K562 (cell line): ENCODE data around the gene ZNF668. TPM values are rescaled to one million over a fixed set of nuclear protein-coding genes. Genes with fewer than 3 reads are reported as not detected.

Experiments used
- ATAC-seq: fragments of 200-7000 bp; cut with Tn5 transposase; 3 replicates; pipeline ENCODE4 v1.9.1; 2020; ENCODE audit warnings: moderate library complexity
- BruUV-seq: library from RNA; stranded (reverse); fragments of 400-500 nt; replicated peaks from 2 replicates; lab custom pipeline; 2021; lab: Mats Ljungman, UMichigan
- CTCF ChIA-PET: fragments of 300-600 bp; formaldehyde crosslinking; extraction: SDS; loops from one replicate; lab custom pipeline; 2021; ENCODE audit warnings: low intra/inter-chr PET ratio; lab: Yijun Ruan, JAX
- POLR2A ChIA-PET: fragments of 300-600, 350-650 bp; sonication (Branson Sonifier 250); formaldehyde crosslinking; extraction: SDS; loops from one replicate; lab custom pipeline; 2021; ENCODE audit warnings: antibody characterized with exemption, inconsistent platforms; lab: Yijun Ruan, JAX
- DNase-seq, 4 experiments: peaks; one replicate each; pipeline versions ENCODE4 v3.0.0 to v3.0.0-alpha.2; 2011 to 2018; ENCODE audit warnings: low spot score in 3 of 4, mixed read lengths in 3 of 4; ENCODE audit errors: extremely low read depth in 1 of 4
- FAIRE-seq: peaks from 2 replicates; lab custom pipeline; 2011; peaks lifted over from hg19 to GRCh38; lab: Jason Lieb, UNC
- H2AFZ ChIP-seq: 2 replicates; pipeline ENCODE4 v1.6.0; 2011; ENCODE audit warnings: low read depth, low read length, control low read depth, inconsistent platforms
- H3K27ac ChIP-seq: fragments of 200-600 bp; 3 replicates; pipeline ENCODE4 v1.8.0; 2011; ENCODE audit warnings: low read depth, mild to moderate bottlenecking, control low read depth, inconsistent platforms, low read length, moderate library complexity, mixed read lengths; ENCODE audit errors: extremely low read depth
- H3K27me3 ChIP-seq, 2 experiments: fragments of 300-600 bp in 1 of 2; 2 replicates in 1 of 2; 3 replicates in 1 of 2; pipeline versions ENCODE4 v1.6.0 to v1.8.0; 2011; ENCODE audit warnings: inconsistent platforms in 2 of 2, low read length in 2 of 2, mild to moderate bottlenecking in 1 of 2, mixed read lengths in 1 of 2, moderate library complexity in 1 of 2; ENCODE audit not compliant: control insufficient read depth in 2 of 2, insufficient read depth in 2 of 2
- H3K36me3 ChIP-seq: fragments of 300-600 bp; 3 replicates; pipeline ENCODE4 v1.8.0; 2011; ENCODE audit warnings: mild to moderate bottlenecking, low read length, inconsistent platforms; ENCODE audit not compliant: control insufficient read depth, insufficient read depth
- H3K4me1 ChIP-seq, 2 experiments: fragments of 200-600 bp in 1 of 2; replicated peaks in 1 of 2; 2 replicates in 1 of 2; 3 replicates in 1 of 2; pipeline versions ENCODE4 v1.5.1 to v1.8.0; 2011; ENCODE audit warnings: inconsistent platforms in 2 of 2, low read length in 2 of 2, mild to moderate bottlenecking in 1 of 2, mixed read lengths in 1 of 2, moderate library complexity in 1 of 2; ENCODE audit not compliant: control insufficient read depth in 2 of 2, insufficient read depth in 2 of 2
- H3K4me2 ChIP-seq: 2 replicates; pipeline ENCODE4 v1.6.1; 2011; ENCODE audit warnings: low read length, control low read depth, inconsistent platforms, mixed read lengths; ENCODE audit not compliant: insufficient read depth
- H3K4me3 ChIP-seq: fragments of 200-600 bp; sonication (generic), shearing (Covaris generic); 2 replicates; pipeline ENCODE4 v1.5.1; 2016; ENCODE audit warnings: control low read depth, inconsistent platforms
- H3K79me2 ChIP-seq: fragments of 200-600 bp; 3 replicates; pipeline ENCODE4 v1.8.0; 2011; ENCODE audit warnings: low read length, inconsistent platforms; ENCODE audit not compliant: control insufficient read depth, insufficient read depth
- H3K9ac ChIP-seq, 2 experiments: 2 replicates each; pipeline versions ENCODE4 v1.6.0 to v1.6.1; 2011; ENCODE audit warnings: low read depth in 2 of 2, low read length in 2 of 2, control low read depth in 1 of 2, inconsistent platforms in 1 of 2, mild to moderate bottlenecking in 1 of 2, mixed read lengths in 1 of 2; ENCODE audit not compliant: insufficient read depth in 1 of 2
- H3K9me1 ChIP-seq: one replicate; pipeline ENCODE4 v1.6.0; 2011; ENCODE audit warnings: inconsistent platforms, mild to moderate bottlenecking, low read length, moderate library complexity; ENCODE audit not compliant: control insufficient read depth, insufficient read depth
- H3K9me3 ChIP-seq: replicated peaks from 2 replicates; pipeline ENCODE4 v1.5.1; 2011; ENCODE audit warnings: low read depth, low read length, inconsistent platforms; ENCODE audit not compliant: control insufficient read depth, insufficient read depth
- H4K20me1 ChIP-seq: replicated peaks from 2 replicates; pipeline ENCODE4 v1.6.1; 2011; ENCODE audit warnings: low read length, inconsistent platforms, mixed read lengths; ENCODE audit not compliant: control insufficient read depth, insufficient read depth
- KLF6 ChIP-seq: fragments of 250-450 bp; sonication (Bioruptor Pico); IDR thresholded peaks from 2 replicates; pipeline ENCODE4 v1.4.0; 2020; ENCODE audit warnings: mild to moderate bottlenecking, moderate library complexity, borderline replicate concordance
- POLR2G ChIP-seq: fragments of 200-400 bp; formaldehyde crosslinking; IDR thresholded peaks from 2 replicates; pipeline ENCODE4 v1.6.1; 2017; ENCODE audit warnings: low read depth, mild to moderate bottlenecking, antibody characterized with exemption, low read length, moderate library complexity
- RBFOX2 ChIP-seq: fragments of 200-400 bp; formaldehyde crosslinking; IDR thresholded peaks from 2 replicates; pipeline ENCODE4 v1.6.1; 2017; ENCODE audit warnings: low read depth, mild to moderate bottlenecking, low read length, moderate library complexity
- RCOR1 ChIP-seq, 2 experiments: IDR thresholded peaks; 2 replicates each; pipeline ENCODE4 v1.6.1; 2012; ENCODE audit warnings: low read depth in 2 of 2, low read length in 2 of 2, borderline replicate concordance in 1 of 2, improper control_type of control experiment in 1 of 2
- ZZZ3 ChIP-seq: fragments of 450-650 bp; IDR thresholded peaks from 2 replicates; pipeline ENCODE4 v1.6.1; 2016; ENCODE audit warnings: antibody characterized with exemption, mild to moderate bottlenecking, moderate library complexity
- WGBS: fragments of 100-300 bp; shearing (Covaris generic); methylation state at CpG from one replicate; pipeline ENCODE4 v1.1.6; 2016; ENCODE audit warnings: low coverage, mixed read lengths; ENCODE audit not compliant: insufficient coverage; ENCODE audit errors: missing lambda C conversion rate; 5-methylcytosine and 5-hydroxymethylcytosine counted together
- in situ Hi-C: fragments of 300-500 bp; cut with MboI; formaldehyde crosslinking; loops from 4 replicates; pipeline ENCODE4 v1.15.0; 2018; ENCODE audit warnings: inconsistent platforms, mixed read lengths
- intact Hi-C: fragments of 100-400 bp; cut with micrococcal nuclease; formaldehyde crosslinking; loops from 2 replicates; pipeline ENCODE4 v1.14.2; 2022
- polyA plus RNA-seq, 8 experiments: library from polyadenylated mRNA; depleted of rRNA in 4 of 8; stranded (reverse) in 5 of 8; unstranded in 3 of 8; fragments of >200 nt; fragmentation: Nextera tagmentation in 2 of 8; fragmentation: Illumina TruSeq in 1 of 8; extraction: Ambion mirVana in 2 of 8; extraction: Trizol in 1 of 8; gene quantifications; 2 replicates each; pipeline versions ENCODE4 v1.2.1 to v1.2.3, GENCODE V29; 2011 to 2014; ENCODE audit warnings: inconsistent platforms in 1 of 8, missing spikeins in 1 of 8
- total RNA-seq, 7 experiments: library from RNA; depleted of rRNA in 6 of 7; stranded (reverse); fragments of >200 nt in 6 of 7; fragmentation: Illumina TruSeq in 2 of 7; extraction: Trizol in 2 of 7; gene quantifications; 2 replicates each; pipeline versions ENCODE4 v1.2.1 to v1.2.3, GENCODE V29; 2011 to 2021; ENCODE audit warnings: low replicate concordance in 1 of 7
- TF ChIP-seq, protein P1 (sequence below): fragments of 250-450 bp; sonication (Bioruptor Pico); IDR thresholded peaks from 2 replicates; pipeline ENCODE4 v1.5.0; 2020; ENCODE audit warnings: mild to moderate bottlenecking, borderline replicate concordance

ZNF668 gene
- total and polyA plus RNA-seq, 9 of the 15 experiments (the other 6 are each of a cell fraction or from before 2014, with no cell fraction given): 0.04 to 15.3 (median 3.8) TPM; not detected in 1

DNA sequence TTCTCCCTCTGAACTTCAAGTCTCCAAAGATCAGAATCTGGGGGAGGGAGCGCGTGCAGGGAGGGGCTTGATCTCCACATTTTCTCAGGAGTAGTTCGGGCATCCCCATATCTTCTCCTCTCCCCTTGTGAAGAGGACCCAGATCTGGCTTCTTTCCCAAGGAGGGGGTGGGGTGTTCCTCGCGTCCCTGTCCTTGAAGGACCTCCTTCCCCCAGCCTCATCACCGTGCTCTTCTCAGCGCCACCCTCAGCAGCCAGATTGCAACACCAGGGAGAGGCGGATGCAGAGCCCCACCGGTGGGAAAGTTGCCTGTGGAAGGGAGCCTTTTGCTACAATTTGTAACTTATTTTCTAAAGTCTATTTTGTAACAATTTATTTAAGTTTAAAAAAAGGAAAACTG lies 9.0 kb upstream of the ZNF668 start (continued):
- no peak for TF ChIP-seq ZZZ3

DNA sequence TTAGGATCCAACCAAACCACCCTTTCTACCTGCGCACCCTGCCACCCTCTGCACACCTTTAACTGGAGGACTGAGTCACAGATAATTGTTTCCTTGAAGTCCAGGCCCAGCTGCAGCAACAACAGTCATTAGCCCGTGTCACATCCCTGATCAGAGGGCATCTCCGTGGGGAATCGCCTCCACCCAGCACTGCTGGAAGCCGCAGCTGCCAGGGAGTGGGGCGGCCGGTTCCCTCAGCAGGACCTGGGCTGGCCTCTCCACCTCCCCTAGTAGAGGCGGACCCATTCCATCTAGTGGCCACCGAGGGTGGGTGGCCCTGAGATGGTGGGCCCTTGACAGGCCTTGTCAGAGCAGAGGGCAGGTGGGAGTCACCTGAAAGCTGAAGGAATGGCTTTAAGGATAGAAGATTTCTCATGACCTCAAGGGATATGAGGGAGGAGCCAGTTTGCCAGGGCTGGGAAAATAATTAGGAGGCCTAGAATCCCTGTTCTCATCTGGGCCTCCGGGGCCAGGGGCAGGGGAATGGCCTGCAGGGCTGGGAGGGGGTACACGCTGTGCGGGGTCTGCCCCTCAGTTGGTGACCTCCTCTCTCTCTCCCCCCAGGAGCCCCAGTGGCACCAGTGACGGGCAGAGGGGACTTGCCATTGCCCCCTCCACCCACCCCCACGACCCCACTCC lies 8.5 kb upstream of the ZNF668 start:
- peak; percentile 58; the same call in 1 of the 2 replicates for TF ChIP-seq RBFOX2
- TF ChIP-seq RCOR1 (IDR thresholded peaks at IDR 0.05; ENCODE audit: borderline replicate concordance in 1 of 2, low read depth in 2 of 2, low read length in 2 of 2): no peak
- TF ChIP-seq KLF6: no peak
- TF ChIP-seq, protein P1, sequence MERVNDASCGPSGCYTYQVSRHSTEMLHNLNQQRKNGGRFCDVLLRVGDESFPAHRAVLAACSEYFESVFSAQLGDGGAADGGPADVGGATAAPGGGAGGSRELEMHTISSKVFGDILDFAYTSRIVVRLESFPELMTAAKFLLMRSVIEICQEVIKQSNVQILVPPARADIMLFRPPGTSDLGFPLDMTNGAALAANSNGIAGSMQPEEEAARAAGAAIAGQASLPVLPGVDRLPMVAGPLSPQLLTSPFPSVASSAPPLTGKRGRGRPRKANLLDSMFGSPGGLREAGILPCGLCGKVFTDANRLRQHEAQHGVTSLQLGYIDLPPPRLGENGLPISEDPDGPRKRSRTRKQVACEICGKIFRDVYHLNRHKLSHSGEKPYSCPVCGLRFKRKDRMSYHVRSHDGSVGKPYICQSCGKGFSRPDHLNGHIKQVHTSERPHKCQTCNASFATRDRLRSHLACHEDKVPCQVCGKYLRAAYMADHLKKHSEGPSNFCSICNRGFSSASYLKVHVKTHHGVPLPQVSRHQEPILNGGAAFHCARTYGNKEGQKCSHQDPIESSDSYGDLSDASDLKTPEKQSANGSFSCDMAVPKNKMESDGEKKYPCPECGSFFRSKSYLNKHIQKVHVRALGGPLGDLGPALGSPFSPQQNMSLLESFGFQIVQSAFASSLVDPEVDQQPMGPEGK (CRISPR knock-in tag): no peak
- TF ChIP-seq POLR2G: peak; percentile 53
- ATAC-seq (peak; percentile 18; the same call in 1 of the 3 replicates), FAIRE-seq (no peak), DNase-seq (no peak)
- Histone ChIP-seq H3K9me3 (no peaks in the 10 kb centered on the region), H3K36me3 (peaks cover 72% of the 10 kb centered on the region), H3K4me3 (no peak overlapping the region), H3K27me3 (no peaks in the 10 kb centered on the region), H2AFZ (no peak overlapping the region), H3K79me2 (peaks cover 9% of the 10 kb centered on the region; the same call in 2 of the 3 replicates), H3K9ac (peak overlapping the region in 1 of 2 experiments; percentile 37; a peak in 2 of 4 replicates), H3K9me1 (no peaks in the 10 kb centered on the region), H3K4me1 (peaks cover 0 to 82% of the 10 kb centered on the region in 2 experiments; a peak in 3 of 5 replicates), H3K27ac (no peak overlapping the region), H4K20me1 (0 out of 2 replicates have a peak, but pooled peaks cover 5% of the 10 kb centered on the region), H3K4me2 (no peak overlapping the region)
- ChIA-PET POLR2A (interaction anchor here (0.8 to 1.0 kb wide), 2 partner anchors 9 to 18 kb away, joined by 3 read pairs; partner anchors contain the start of gene ZNF668), CTCF (no interaction called here)
- in situ Hi-C loops: no loop called here
- no TSS peak for BruUV-seq
- 82% methylated on average over 10 of the region's 14 CpGs for WGBS
- intact Hi-C loops: no loop called here
